Measurements from ENCODE around the gene HNRNPLL. TPM values are rescaled to one million over a fixed set of nuclear protein-coding genes. Genes with fewer than 3 reads are reported as not detected.

HNRNPLL gene
- total RNA-seq, 2 experiments from 2014 or later = 7.6 to 47.9 TPM

- Histone ChIP-seq H3K9me3 (ENCODE audit: low read length) (0 out of 2 replicates have a peak, but pooled peaks cover under 1% of the 10 kb centered on the region), H3K79me2 (ENCODE audit: insufficient read depth, low read depth, low read length) (no peaks in the 10 kb centered on the region), H2AFZ (ENCODE audit: low read length) (no peak overlapping the region), H3K9me2 (ENCODE audit: insufficient read depth, low read length) (no peaks in the 10 kb centered on the region), H3K4me2 (ENCODE audit: low read length) (no peak overlapping the region), H3K4me3 (ENCODE audit: low read depth, low read length, poor library complexity, severe bottlenecking) (no peak overlapping the region), H4K20me1 (ENCODE audit: insufficient read depth, low read length) (no peaks in the 10 kb centered on the region), H3K4me1 (ENCODE audit: insufficient read depth, low read length, poor library complexity, severe bottlenecking) (peaks cover 12% of the 10 kb centered on the region), H3K36me3 (ENCODE audit: insufficient read depth, low read length) (no peaks in the 10 kb centered on the region), H3K27ac (ENCODE audit: low read depth, low read length, poor library complexity, severe bottlenecking) (no peak overlapping the region)
- ChIA-PET CTCF (ENCODE audit: unreplicated experiment) (interaction anchor here (0.7 to 1.3 kb wide), 3 partner anchors 12 to 196 kb away, joined by 3 to 4 read pairs (median 4); no protein-coding TSS in a partner anchor), POLR2A (interaction anchor here (0.9 to 1.5 kb wide), 3 partner anchors 11 to 28 kb away, joined by 3 to 5 read pairs (median 5); no protein-coding TSS in a partner anchor)
- DNase-seq (ENCODE audit: low spot score) = no peak
- intact Hi-C loops (cut with micrococcal nuclease; ENCODE audit: unreplicated experiment) = no loop called here
- no TSS peak for BruUV-seq (replicated peaks)
- TF ChIP-seq EZH2phosphoT487 (IDR thresholded peaks at IDR 0.05; ENCODE audit: borderline replicate concordance, low read depth, low read length) = no peak
- no peak for TF ChIP-seq CTCF (conservative IDR thresholded peaks at IDR 0.05; ENCODE audit: low read length)
Observed at GRCh38 chr2:38512211-38512610, 90.5 kb downstream of the HNRNPLL start.

Other genes starting within 250 kb of the HNRNPLL start
- 142 and 166 TPM in 2 replicates for gene ATL2, start 225.7 kb downstream of the HNRNPLL start, total RNA-seq (2014; rRNA removed; shearing (Covaris generic))
- 135 and 148 TPM in 2 replicates for gene ATL2, start 225.7 kb downstream of the HNRNPLL start, total RNA-seq (2022)
- 2.9 and 5.5 TPM in 2 replicates for gene GALM, start 63.2 kb upstream of the HNRNPLL start, total RNA-seq (2014; rRNA removed; shearing (Covaris generic))
- gene GALM, start 63.2 kb upstream of the HNRNPLL start, total RNA-seq (2022) = 9.0 and 10.8 TPM in 2 replicates
- gene SRSF7, start 148.4 kb upstream of the HNRNPLL start, total RNA-seq (2014; rRNA removed; shearing (Covaris generic)) = 316 and 337 TPM in 2 replicates
- 278 and 320 TPM in 2 replicates for gene SRSF7, start 148.4 kb upstream of the HNRNPLL start, total RNA-seq (2022)
- gene GEMIN6, start 175.3 kb upstream of the HNRNPLL start, total RNA-seq (2014; rRNA removed; shearing (Covaris generic)) = 11.7 and 16.5 TPM in 2 replicates
- gene GEMIN6, start 175.3 kb upstream of the HNRNPLL start, total RNA-seq (2022) = 26.0 and 26.6 TPM in 2 replicates